Limb (tissue), 2 donors: Measurements from ENCODE around the gene MRPL40.

Experiments used
- DNase-seq, 2 donors: peaks; one replicate each; pipeline ENCODE4 v3.0.0-alpha.2; 2016; ENCODE audit errors: extremely low spot score in 2 of 2

Gene MRPL40

GRCh38 chr22:19432133-19432851 lies at the start of gene MRPL40:
MRPL40 (plus strand) TSS chr22:19432545; CDS start chr22:19432555, 10 bp downstream.
- DNase-seq: peak; percentile 92 to 95

- no peak for DNase-seq
These were observed 49.1 kb upstream of the MRPL40 start for GRCh38 chr22:19383292-19383691.

- DNase-seq: no peak
These were observed 47.0 kb upstream of the MRPL40 start for GRCh38 chr22:19385221-19385906.

- no peak for DNase-seq
These were observed 46.1 kb upstream of the MRPL40 start for GRCh38 chr22:19386248-19386647.

GRCh38 chr22:19387038-19387437 lies 45.3 kb upstream of the MRPL40 start:
- no peak for DNase-seq

GRCh38 chr22:19387575-19387974 lies 44.8 kb upstream of the MRPL40 start:
- DNase-seq: no peak

GRCh38 chr22:19393704-19394103 lies 38.6 kb upstream of the MRPL40 start:
- no peak for DNase-seq

GRCh38 chr22:19394274-19395050 lies 37.9 kb upstream of the MRPL40 start:
- no peak for DNase-seq

- no peak for DNase-seq
These were observed 37.1 kb upstream of the MRPL40 start for GRCh38 chr22:19395276-19395675.

- DNase-seq: no peak
These were observed 35.8 kb upstream of the MRPL40 start for GRCh38 chr22:19396561-19396933.

GRCh38 chr22:19396934-19397733 lies 35.2 kb upstream of the MRPL40 start:
- DNase-seq: no peak

GRCh38 chr22:19397734-19398104 lies 34.6 kb upstream of the MRPL40 start:
- no peak for DNase-seq

GRCh38 chr22:19398206-19398605 lies 34.1 kb upstream of the MRPL40 start:
- no peak for DNase-seq

GRCh38 chr22:19398652-19399051 lies 33.7 kb upstream of the MRPL40 start:
- DNase-seq: no peak

- no peak for DNase-seq
These were observed 31.5 kb upstream of the MRPL40 start for GRCh38 chr22:19400881-19401280.

GRCh38 chr22:19401483-19401882 lies 30.9 kb upstream of the MRPL40 start:
- no peak for DNase-seq

- DNase-seq: no peak
These were observed 29.6 kb upstream of the MRPL40 start for GRCh38 chr22:19402642-19403191.

- DNase-seq: no peak
These were observed 27.7 kb upstream of the MRPL40 start for GRCh38 chr22:19404676-19405075.

- DNase-seq: no peak
These were observed 27.2 kb upstream of the MRPL40 start for GRCh38 chr22:19405133-19405532.

GRCh38 chr22:19405652-19406051 lies 26.7 kb upstream of the MRPL40 start:
- DNase-seq: no peak

- DNase-seq: no peak
These were observed 26.0 kb upstream of the MRPL40 start for GRCh38 chr22:19406281-19406811.
